Measurements from ENCODE around the gene RHOH.

- TF ChIP-seq, protein P1, sequence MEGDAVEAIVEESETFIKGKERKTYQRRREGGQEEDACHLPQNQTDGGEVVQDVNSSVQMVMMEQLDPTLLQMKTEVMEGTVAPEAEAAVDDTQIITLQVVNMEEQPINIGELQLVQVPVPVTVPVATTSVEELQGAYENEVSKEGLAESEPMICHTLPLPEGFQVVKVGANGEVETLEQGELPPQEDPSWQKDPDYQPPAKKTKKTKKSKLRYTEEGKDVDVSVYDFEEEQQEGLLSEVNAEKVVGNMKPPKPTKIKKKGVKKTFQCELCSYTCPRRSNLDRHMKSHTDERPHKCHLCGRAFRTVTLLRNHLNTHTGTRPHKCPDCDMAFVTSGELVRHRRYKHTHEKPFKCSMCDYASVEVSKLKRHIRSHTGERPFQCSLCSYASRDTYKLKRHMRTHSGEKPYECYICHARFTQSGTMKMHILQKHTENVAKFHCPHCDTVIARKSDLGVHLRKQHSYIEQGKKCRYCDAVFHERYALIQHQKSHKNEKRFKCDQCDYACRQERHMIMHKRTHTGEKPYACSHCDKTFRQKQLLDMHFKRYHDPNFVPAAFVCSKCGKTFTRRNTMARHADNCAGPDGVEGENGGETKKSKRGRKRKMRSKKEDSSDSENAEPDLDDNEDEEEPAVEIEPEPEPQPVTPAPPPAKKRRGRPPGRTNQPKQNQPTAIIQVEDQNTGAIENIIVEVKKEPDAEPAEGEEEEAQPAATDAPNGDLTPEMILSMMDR (IDR thresholded peaks at IDR 0.05) = no peak
- no peak for TF ChIP-seq POLR2AphosphoS5 (IDR thresholded peaks at IDR 0.05)
Observed at GRCh38 chr4:40283968-40284367, 87.1 kb downstream of the RHOH start.
